ENCODE results near the gene PRKCQ.
"Not testable (repeated sequence)": the region's sequence is repeated elsewhere in the genome, so short reads cannot be mapped to it uniquely, and the experiment has no call there.

Gene PRKCQ

GRCh38 chr10:6589287-6590094 is 9.4 kb upstream of the PRKCQ start:
- no peaks in the 10 kb centered on the region for H4K20me1 ChIP-seq
- H3K27ac ChIP-seq: no peak overlapping the region
- H3K9ac ChIP-seq: no peak overlapping the region
- peaks cover 0 to 36% (median 18%) of the 10 kb centered on the region in 11 experiments; a peak in 13 of 22 replicates for H3K36me3 ChIP-seq
- H3K27me3 ChIP-seq: no peaks in the 10 kb centered on the region
- H3K4me3 ChIP-seq: no peak overlapping the region
- no peak for TF ChIP-seq Cebpa-rat (IDR thresholded peaks at IDR 0.05)
- peaks cover 0 to 10% (median 6%) of the 10 kb centered on the region in 10 experiments; a peak in 8 of 20 replicates for H3K4me1 ChIP-seq
- no peak overlapping the region for H3K4me2 ChIP-seq
- no peaks in the 10 kb centered on the region for H3K9me3 ChIP-seq (replicated peaks in 1 of 11)

DNA sequence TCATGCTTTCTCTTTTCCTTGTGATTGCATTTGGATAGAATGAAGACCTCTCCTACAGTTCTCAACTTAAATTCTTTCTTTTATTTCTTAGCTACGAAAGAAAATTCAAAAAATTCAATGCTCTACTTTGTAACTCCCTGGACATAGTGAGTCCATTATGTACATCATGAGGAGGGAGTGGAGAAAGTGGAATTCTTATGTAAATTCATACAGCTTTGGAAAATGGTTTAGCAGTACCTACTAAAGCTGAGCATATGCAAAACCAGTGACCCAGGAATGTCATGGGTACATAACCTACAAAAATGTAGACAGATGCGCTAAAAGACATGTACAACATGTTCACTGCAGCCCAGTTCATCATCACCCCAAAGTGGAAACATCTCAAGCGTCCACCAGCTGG is 8.8 kb upstream of the PRKCQ start:
- no peak overlapping the region for H3K27ac ChIP-seq
- peaks cover 0 to 43% (median 24%) of the 10 kb centered on the region in 11 experiments; a peak in 17 of 22 replicates for H3K36me3 ChIP-seq
- H3K27me3 ChIP-seq: no peaks in the 10 kb centered on the region
- no peak overlapping the region for H3K4me2 ChIP-seq
- H3K9me3 ChIP-seq (replicated peaks in 1 of 11): no peaks in the 10 kb centered on the region
- no peaks in the 10 kb centered on the region for H4K20me1 ChIP-seq
- TF ChIP-seq Cebpa-rat (IDR thresholded peaks at IDR 0.05): no peak
- H3K9ac ChIP-seq: no peak overlapping the region
- peaks cover 0 to 10% (median 6%) of the 10 kb centered on the region in 10 experiments; a peak in 8 of 20 replicates for H3K4me1 ChIP-seq
- no peak overlapping the region for H3K4me3 ChIP-seq

DNA sequence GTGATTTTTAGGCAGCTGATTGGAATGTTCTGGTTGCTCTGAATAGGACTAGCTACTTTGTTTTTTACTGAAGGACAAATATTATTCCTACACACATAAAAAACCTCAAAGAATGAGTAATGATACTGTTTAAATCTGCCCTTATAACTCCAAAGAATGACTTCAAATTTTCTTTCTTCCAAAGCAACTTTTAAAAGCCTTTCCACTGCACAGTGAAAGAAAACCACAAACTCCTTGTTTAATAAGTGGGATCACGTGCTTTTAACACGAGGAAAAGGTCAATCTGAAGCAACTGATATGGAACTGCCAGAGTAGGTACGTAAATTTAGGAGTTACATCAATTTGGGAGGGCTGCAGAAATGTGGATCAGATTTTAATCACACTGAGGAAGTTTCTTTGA is 8.0 kb upstream of the PRKCQ start:
- no peaks in the 10 kb centered on the region for H4K20me1 ChIP-seq
- H3K9me3 ChIP-seq (replicated peaks in 1 of 11): no peaks in the 10 kb centered on the region
- no peak overlapping the region for H3K27ac ChIP-seq
- H3K9ac ChIP-seq: no peak overlapping the region
- H3K4me1 ChIP-seq: peaks cover 0 to 17% (median 12%) of the 10 kb centered on the region in 10 experiments; a peak in 12 of 20 replicates
- peaks cover 0 to 51% (median 31%) of the 10 kb centered on the region in 11 experiments; a peak in 17 of 22 replicates for H3K36me3 ChIP-seq
- H3K4me2 ChIP-seq: no peak overlapping the region
- H3K27me3 ChIP-seq: no peaks in the 10 kb centered on the region
- no peak overlapping the region for H3K4me3 ChIP-seq
- TF ChIP-seq Cebpa-rat (IDR thresholded peaks at IDR 0.05): no peak

DNA sequence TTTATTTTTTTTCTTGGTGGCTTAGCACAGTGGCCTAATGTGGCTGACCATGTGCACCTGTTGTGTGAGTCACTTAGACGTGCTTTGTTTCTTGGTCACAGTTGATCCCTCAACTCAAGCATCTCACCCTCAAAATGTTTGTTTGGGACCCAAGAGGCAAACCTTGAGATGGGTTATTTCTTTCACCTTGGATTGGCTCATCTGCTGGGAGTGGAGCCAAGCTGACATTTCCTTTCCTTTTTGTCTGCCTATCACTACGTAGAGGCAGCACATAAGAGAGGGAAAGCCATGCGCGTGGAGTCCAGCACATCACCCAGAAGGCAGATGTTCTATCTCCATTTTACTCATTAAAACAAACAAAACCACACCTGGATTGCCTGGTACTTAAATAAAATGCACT is 6.4 kb upstream of the PRKCQ start:
- Histone ChIP-seq H3K36me3 (peaks cover 0 to 56% (median 31%) of the 10 kb centered on the region in 11 experiments; a peak in 17 of 22 replicates), H3K27me3 (no peaks in the 10 kb centered on the region), H3K4me1 (peaks cover 0 to 19% (median 11%) of the 10 kb centered on the region in 10 experiments; a peak in 15 of 20 replicates), H3K4me2 (no peak overlapping the region), H3K4me3 (no peak overlapping the region), H4K20me1 (no peaks in the 10 kb centered on the region), H3K27ac (no peak overlapping the region), H3K9ac (no peak overlapping the region), H3K9me3 (replicated peaks in 1 of 11) (no peaks in the 10 kb centered on the region)
- no peak for TF ChIP-seq Cebpa-rat (IDR thresholded peaks at IDR 0.05)

DNA sequence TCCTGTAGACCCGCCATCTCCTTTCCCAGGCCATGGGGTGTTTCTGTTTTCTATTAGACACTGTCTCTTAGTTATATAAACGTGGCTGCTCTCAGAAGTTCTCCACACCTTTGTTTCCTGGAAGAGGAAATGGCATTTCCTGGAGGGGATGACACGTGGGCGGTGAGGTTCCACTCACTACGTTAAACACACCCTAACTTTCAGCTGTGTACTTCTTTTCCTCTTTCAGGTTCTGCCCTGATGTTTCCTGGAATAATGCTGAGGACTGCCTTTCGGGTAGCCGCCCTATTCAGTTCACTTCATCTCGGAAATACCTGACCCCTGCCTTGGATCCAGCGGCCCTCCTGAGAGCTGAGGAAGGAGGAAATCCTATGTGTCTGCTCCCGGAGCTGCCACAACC is 3.4 kb upstream of the PRKCQ start:
- Histone ChIP-seq H3K9me3 (replicated peaks in 1 of 11) (no peaks in the 10 kb centered on the region), H3K4me3 (no peak overlapping the region), H3K27me3 (peaks cover 0 to 13% (median 5%) of the 10 kb centered on the region in 11 experiments; a peak in 11 of 22 replicates), H3K27ac (no peak overlapping the region), H3K4me1 (peaks cover 4 to 38% (median 32%) of the 10 kb centered on the region in 10 experiments; a peak in 19 of 20 replicates), H3K9ac (no peak overlapping the region), H4K20me1 (no peaks in the 10 kb centered on the region), H3K4me2 (peak overlapping the region in 6 of 11 experiments; percentile 7 to 45 (median 18); a peak in 5 of 22 replicates), H3K36me3 (peaks cover 0 to 43% (median 31%) of the 10 kb centered on the region in 11 experiments; a peak in 17 of 22 replicates)
- no peak for TF ChIP-seq Cebpa-rat (IDR thresholded peaks at IDR 0.05)

GRCh38 chr10:6582913-6583312 is 2.8 kb upstream of the PRKCQ start:
- H3K9ac ChIP-seq: not testable (repeated sequence)

GRCh38 chr10:6582298-6582697 is 2.2 kb upstream of the PRKCQ start:
- no peaks in the 10 kb centered on the region for H3K9me3 ChIP-seq (replicated peaks in 1 of 11)
- H4K20me1 ChIP-seq: no peaks in the 10 kb centered on the region; a peak in 1 of 22 replicates
- H3K4me1 ChIP-seq: peaks cover 4 to 48% (median 40%) of the 10 kb centered on the region in 10 experiments; a peak in 19 of 20 replicates
- peaks cover 0 to 19% (median 5%) of the 10 kb centered on the region in 11 experiments; a peak in 11 of 22 replicates for H3K27me3 ChIP-seq
- H3K9ac ChIP-seq: no peak overlapping the region
- peak overlapping the region in 2 of 11 experiments; percentile 72 to 95; a peak in 2 of 22 replicates for H3K4me2 ChIP-seq
- H3K27ac ChIP-seq: no peak overlapping the region
- no peak for TF ChIP-seq Cebpa-rat (IDR thresholded peaks at IDR 0.05)
- no peak overlapping the region for H3K4me3 ChIP-seq
- peaks cover 0 to 42% (median 31%) of the 10 kb centered on the region in 11 experiments; a peak in 17 of 22 replicates for H3K36me3 ChIP-seq

More at GRCh38 chr10:6582913-6583312, 2.8 kb upstream of the PRKCQ start:
- H4K20me1 ChIP-seq; H3K9me3 ChIP-seq (replicated peaks in 1 of 11); H3K4me3 ChIP-seq; H3K27ac ChIP-seq: not testable (repeated sequence)
- Histone ChIP-seq H3K36me3 (peaks cover 0 to 42% (median 31%) of the 10 kb centered on the region in 11 experiments; a peak in 17 of 22 replicates), H3K4me1 (peaks cover 4 to 44% (median 38%) of the 10 kb centered on the region in 10 experiments; a peak in 19 of 20 replicates), H3K4me2 (peak overlapping the region in 4 of 11 experiments; percentile 7 to 45 (median 15); a peak in 3 of 22 replicates), H3K27me3 (peaks cover 0 to 18% (median 5%) of the 10 kb centered on the region in 11 experiments; a peak in 11 of 22 replicates)

GRCh38 chr10:6581778-6582228 is 1.7 kb upstream of the PRKCQ start:
- Histone ChIP-seq H3K36me3 (peaks cover 0 to 42% (median 31%) of the 10 kb centered on the region in 11 experiments; a peak in 17 of 22 replicates), H3K4me1 (peaks cover 4 to 48% (median 40%) of the 10 kb centered on the region in 10 experiments; a peak in 19 of 20 replicates), H3K9ac (peak overlapping the region in 7 of 11 experiments; percentile 91 to 96 (median 94); a peak in 8 of 22 replicates), H3K27me3 (peaks cover 0 to 19% (median 5%) of the 10 kb centered on the region in 11 experiments; a peak in 11 of 22 replicates), H3K27ac (no peak overlapping the region; a peak in 1 of 22 replicates), H4K20me1 (no peaks in the 10 kb centered on the region; a peak in 1 of 22 replicates), H3K9me3 (replicated peaks in 1 of 11) (no peaks in the 10 kb centered on the region), H3K4me3 (peak overlapping the region in 2 of 10 experiments; percentile 78 to 84; a peak in 2 of 20 replicates), H3K4me2 (peak overlapping the region in 9 of 11 experiments; percentile 72 to 95 (median 90); a peak in 18 of 22 replicates)
- no peak for TF ChIP-seq Cebpa-rat (IDR thresholded peaks at IDR 0.05)

DNA sequence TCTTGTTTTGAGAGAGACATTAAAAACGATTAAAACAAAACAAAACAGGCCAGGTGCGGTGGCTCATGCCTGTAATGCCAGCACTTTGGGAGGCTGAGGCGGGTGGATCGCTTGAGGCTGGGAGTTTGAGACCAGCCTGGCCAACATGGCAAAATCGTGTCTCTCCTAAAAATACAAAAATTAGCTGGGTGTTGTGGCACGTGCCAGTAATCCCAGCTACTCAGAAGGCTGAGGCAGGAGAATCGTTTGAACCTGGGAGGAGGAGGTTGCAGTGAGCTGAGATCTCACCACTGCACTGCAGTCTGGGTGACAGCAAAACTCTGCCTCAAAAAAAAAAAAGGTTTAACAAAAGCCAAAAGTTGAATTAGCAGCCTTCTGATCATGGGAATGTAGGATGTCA is 1.1 kb upstream of the PRKCQ start:
- peak overlapping the region in 9 of 11 experiments; percentile 87 to 96 (median 94); a peak in 13 of 22 replicates for H3K27ac ChIP-seq
- not testable (repeated sequence) for H3K9me3 ChIP-seq (replicated peaks in 1 of 11); H4K20me1 ChIP-seq
- H3K36me3 ChIP-seq: peaks cover 0 to 38% (median 31%) of the 10 kb centered on the region in 11 experiments; a peak in 16 of 22 replicates
- peaks cover 10 to 54% (median 46%) of the 10 kb centered on the region in 10 experiments; a peak in 19 of 20 replicates for H3K4me1 ChIP-seq
- peak overlapping the region; percentile 72 to 87 (median 78); a peak in 18 of 20 replicates for H3K4me3 ChIP-seq
- peaks cover 0 to 19% (median 5%) of the 10 kb centered on the region in 11 experiments; a peak in 11 of 22 replicates for H3K27me3 ChIP-seq
- peak overlapping the region; percentile 72 to 95 (median 90) for H3K4me2 ChIP-seq
- peak overlapping the region in 9 of 11 experiments; percentile 89 to 96 (median 94); a peak in 18 of 22 replicates for H3K9ac ChIP-seq

Data from BLaER1 treated with 17β-estradiol and CSF1 and Interleukin-3, amounts not matched to agents 10 nM and 100 nM (cell line).